HG03108 (cell line): ENCODE measurements around the gene ODF4.
A peak's percentile ranks its signal among the peaks of the same experiment; 100 is the strongest.
"Not testable (repeated sequence)": the region's sequence is repeated elsewhere in the genome, so short reads cannot be mapped to it uniquely, and the experiment has no call there.

Source experiments
- ATAC-seq: cut with Tn5 transposase; IDR thresholded peaks from one replicate; pipeline ENCODE4 v1.9.1; 2021; ENCODE audit warnings: moderate library complexity; ENCODE audit not compliant: unreplicated experiment

ODF4 gene

DNA sequence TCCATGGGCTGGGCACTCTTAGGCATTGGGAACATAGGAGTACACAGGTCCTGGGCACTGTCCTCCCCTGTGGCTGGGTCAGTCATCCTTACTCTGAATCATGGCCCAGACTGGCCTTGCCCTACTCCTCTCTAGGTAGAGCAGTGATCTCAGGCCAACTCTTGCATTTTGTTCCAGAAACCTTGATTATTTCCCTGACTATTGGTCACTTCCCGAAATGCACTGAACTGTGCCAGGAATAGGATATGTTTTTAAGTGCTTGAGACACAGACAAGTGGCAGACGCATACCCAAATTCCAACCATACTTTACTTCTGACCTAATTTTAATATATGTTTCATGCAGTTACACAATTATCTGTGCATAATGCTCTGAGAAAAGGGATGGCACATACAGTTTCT lies 26.6 kb downstream of the ODF4 start:
- ATAC-seq, result no peak

DNA sequence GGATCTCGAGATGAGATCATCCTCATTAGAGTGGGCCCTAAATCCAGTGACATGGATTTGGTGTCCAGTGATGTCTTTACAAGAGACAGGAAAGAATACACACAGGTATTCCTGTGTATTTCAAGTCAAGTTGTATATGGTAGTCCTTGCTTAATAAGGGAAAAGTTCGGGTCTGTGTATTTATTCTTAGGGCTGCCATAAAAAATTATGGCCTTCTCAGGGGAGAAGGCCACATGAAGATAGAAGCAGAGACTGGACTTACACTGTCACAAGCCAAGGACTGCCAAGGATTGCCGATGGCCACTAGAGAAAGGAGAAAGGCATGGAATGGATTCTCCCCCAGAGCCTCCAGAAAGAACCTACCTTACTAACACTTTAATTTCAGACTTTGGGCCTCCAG lies 28.6 kb downstream of the ODF4 start:
- ATAC-seq, result no peak

DNA sequence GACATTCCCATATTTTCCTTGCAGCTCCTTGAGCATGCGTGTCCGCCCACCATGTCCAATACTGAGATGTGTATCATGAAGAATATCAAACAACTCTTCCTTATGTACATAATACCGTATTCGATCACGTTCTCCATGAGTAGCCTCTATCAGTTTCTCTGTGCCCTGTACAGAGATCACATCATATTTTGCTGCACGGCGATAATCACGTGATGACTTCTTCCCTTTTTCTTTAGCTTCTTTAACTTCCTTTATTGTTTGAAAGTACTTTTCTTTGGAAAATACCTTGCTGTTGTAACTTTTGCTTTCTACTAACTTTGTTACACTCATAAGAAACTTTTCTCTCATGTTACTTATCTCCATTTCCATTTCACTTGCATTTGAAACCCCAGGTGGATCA lies 30.3 kb downstream of the ODF4 start:
- ATAC-seq, result no peak

DNA sequence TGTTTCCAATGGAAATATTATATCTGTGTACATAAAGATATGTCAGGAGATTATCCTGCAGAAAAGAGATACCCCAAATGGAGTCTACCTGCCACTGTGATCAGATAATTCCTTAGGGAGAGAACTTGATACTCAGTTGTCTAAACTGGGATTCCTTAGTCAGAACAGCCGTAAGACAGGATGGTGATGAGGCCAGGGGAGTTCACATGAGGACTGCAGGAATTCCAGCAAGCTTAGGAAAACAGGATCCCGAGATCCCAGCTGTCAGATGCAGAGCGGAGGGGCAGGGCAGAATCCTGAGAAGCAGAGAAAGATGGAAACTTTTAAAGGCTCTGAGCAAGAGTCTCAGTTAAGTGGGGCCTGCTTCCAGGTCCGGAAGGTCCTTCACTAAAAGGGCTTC lies 32.1 kb downstream of the ODF4 start:
- ATAC-seq, result no peak

DNA sequence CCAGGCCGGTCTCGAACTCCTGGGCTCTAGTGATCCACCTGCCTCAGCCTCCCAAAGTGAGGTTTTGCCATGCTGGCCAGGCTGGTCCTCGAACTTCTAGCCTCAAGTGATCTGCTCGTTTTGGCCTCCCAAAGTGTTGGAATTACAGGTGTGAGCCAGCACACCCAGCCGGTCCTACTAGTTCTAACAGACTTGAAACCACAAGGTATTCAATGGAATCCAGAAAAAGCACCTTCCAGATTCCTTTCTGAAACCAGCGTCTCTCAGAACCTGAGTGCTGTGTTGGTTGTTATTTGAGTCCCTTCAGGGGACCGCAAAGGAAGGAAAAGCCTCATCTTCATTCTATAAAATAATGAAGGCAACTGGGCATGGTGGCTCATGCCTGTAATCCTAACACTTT lies 32.8 kb downstream of the ODF4 start:
- no peak for ATAC-seq

DNA sequence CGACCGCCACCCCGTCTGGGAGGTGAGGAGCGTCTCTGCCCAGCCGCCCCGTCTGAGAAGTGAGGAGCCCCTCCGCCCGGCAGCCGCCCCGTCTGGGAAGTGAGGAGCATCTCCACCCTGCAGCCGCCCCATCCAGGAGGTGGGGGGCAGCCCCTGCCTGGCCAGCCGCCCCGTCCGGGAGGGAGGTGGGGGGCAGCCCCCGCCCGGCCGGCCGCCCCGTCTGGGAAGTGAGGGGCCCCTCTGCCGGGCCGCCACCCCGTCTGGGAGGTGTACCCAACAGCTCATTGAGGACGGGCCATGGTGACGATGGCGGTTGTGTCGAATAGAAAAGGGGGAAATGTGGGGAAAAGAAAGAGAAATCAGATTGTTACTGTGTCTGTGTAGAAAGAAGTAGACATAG lies 34.2 kb downstream of the ODF4 start:
- not testable (repeated sequence) for ATAC-seq

DNA sequence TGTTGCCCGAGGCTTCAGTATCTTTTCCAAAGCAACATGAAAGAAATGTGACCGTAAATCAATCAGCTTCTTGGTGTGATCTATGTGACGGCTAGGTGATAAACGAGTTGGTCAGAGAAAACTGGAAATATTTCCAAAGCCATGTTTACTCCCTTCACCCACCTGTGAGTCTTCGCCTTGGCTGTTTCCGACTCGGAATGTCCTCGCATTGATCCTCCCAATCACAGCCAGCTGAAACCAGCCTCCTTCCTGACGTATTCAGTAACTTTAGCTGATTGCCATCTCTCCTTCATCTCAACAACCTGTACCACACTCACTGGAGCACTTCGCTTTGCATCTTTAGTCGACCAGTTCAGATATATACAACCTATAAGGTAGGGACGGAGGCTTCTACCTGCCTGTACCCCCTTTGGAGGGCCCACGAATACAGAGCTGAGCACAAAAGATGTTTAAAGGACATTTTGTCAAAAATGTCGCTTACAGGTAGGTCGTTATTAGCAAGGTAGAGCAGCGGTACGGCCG lies 36.2 kb downstream of the ODF4 start:
- ATAC-seq, result no peak

DNA sequence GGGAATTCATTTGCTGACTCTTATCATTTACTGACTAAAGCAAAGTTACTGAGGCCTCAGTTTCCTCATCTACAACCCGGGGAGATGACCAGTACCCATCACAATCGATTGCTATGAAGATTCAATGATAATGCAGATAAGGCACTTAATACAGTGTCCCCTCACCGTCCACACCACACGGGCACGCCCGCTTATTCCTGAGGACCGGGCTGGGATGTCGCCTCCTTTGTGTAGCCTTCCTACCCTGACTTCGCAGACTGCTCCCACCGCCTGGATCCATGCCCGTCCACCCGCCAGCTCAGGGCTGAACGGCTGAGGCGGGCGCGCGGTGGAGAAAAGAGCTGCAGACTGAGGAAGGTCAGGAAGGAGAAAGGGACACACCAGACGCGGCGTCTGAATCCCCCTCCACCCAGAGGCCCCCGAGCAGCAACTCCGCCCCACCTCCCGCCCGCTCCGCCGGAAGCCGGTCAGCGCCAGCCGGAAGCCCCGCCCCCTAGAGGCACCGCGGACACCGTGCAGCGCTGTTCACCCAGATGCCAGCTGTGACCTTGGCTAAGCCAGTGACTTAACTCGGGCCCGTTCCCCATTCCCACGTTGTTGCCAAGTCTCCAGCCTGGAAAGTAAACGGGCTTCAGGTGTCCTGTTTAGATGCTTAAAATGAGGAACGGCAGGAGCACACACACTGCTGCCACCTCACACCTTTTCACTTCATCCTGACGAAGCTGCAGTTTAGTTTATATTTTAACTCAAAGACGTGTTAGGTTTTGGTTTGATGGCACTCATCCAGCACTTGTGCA lies 36.8 kb downstream of the ODF4 start, which contains the start of gene KRABD2:
Gene KRABD2 (minus strand): TSS at position 434 of the 797 bp plus-strand sequence.
- ATAC-seq, result peak; percentile 90

DNA sequence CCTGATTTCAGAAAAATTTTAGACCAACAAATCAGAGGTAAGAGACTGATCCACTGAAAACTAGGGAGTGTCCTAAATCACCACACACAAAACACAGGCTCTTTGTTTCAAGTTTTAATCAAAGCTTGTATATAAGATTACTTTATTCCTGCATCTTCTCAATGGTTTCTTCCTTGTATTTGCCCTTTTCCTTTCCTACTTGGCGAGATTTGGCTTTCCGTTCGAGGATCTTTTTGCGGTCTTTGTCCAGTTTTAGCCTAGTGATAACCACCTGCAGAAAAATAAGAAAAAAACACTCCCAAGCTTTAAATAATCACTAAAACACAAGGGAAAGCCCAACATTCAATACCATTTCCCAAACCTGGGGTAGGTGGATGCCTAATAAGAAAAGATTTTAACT lies 37.8 kb downstream of the ODF4 start:
- ATAC-seq, result no peak

DNA sequence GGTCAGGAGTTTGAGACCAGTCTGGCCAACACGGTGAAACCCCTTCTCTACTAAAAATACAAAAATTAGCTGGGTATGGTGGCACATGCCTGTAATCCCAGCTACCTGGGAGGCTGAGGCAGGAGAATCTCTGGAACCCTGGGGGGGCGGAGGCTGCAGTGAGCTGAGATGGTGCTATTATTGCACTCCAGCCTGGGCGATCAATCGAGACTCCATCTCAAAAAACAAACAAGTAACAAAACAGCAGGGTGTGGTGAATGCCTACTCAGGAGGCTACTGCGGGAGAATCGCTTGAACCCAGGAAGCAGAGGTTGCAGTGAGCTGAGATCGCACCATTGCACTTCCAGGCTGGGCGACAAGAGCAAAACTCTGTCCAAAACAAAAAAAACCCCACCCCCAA lies 38.5 kb downstream of the ODF4 start:
- not testable (repeated sequence) for ATAC-seq

DNA sequence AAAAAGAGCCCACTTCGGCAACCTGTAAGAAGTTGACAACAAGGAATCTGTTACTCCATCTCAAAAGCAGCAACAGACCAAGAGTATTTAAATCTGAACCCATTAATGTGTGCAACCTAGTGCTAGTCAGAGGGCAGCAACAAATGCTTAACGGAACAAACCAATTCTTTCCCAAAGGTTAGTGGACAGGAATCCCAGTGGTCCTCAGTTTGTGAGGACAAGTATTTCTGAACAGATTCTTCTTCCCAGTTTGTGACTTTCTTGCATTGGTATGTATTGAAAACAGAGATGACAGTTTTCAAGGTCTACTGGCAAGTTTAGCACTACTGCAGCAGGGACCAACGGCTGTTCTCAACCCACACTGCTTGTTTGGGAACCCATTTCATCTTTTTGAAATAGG lies 40.4 kb downstream of the ODF4 start:
- no peak for ATAC-seq

DNA sequence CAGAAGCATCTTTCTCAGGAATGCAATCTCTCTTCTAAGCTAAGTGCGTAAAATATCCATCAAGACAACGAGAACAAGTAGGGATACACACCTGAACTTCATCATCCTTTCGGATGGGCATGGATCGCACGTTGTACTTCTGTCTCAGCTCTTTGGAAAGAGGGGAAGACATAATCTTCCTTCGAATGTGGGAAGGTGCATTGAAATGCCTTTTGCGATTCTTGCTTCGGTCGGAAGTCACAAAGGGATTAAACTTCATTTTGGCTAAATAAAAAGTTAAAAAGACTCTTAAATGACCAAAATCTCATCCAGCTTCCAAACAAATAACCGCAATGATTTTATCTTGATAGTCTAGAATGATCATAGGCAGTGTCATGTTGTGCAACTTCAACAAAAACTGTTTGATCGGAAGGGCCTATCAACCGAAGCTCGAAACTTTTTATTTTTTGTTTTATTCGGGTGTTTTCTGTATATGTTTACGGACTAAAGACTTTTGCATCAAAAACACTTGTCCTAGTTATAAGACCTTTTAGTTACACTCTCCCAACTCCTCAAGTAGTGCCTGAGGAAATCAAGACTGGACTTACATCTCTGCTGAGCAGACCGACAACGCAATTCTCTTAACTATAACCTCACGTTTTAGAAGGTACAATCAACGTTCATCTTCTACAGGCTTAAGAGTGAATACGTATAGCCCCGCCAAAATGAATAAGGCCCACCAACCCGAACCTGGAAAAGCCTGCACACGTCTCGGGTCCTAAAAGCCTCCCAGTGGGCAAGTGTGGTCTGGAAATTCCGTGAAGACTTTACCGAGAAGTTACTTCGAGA lies 42.6 kb downstream of the ODF4 start:
- no peak for ATAC-seq

DNA sequence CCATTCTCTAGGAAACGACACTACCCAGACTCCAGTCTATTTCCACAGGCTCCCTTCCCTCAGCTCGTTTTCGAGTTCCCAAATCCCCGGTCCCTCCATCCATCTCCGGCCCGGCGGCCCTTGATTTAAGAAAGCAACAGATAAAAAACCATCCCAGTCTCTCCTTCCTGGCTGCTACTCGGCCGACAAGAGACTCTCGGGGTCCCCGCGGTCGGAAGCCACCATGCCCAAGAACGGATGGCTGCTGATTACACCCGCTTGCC lies 43.2 kb downstream of the ODF4 start:
- peak; percentile 7 for ATAC-seq

DNA sequence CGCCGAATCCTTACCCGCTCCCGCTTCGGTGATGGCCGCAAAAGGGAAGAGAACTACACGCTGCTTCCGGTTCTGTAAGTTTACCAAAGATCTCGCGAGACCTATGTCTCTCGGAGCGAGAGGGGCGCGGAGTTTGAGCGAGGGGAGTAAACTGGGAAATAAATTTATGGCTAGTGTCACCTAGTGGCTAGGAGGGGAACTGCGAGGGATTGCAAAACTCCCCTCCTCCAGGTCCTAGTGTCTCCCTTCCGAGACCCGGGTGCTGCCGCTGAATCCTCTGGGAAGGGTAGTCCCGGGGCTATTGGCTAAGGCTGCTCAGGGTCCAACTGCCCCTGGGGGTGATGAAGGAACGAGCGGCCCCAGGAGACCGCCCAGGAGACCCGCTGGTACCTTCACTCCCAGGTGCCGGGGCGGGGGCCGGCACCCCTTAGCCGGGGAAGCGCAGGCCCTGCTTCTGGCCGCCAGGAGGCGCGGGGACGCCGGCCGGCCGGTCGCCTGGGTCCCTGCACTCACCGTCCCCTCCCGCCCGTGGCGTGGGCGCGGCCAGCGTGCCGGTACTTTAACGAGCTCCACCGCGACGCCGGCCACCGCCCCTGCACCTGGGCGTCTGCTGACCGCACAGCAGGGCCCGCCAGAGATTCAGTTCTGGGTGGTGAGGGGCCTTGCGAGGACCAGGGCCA lies 43.6 kb downstream of the ODF4 start, which contains the start of gene RPL26:
Gene RPL26 (minus strand): TSS at position 51 of the 680 bp plus-strand sequence. CDS start 883 bp downstream, outside the sequence.
- peak; percentile 88 for ATAC-seq

DNA sequence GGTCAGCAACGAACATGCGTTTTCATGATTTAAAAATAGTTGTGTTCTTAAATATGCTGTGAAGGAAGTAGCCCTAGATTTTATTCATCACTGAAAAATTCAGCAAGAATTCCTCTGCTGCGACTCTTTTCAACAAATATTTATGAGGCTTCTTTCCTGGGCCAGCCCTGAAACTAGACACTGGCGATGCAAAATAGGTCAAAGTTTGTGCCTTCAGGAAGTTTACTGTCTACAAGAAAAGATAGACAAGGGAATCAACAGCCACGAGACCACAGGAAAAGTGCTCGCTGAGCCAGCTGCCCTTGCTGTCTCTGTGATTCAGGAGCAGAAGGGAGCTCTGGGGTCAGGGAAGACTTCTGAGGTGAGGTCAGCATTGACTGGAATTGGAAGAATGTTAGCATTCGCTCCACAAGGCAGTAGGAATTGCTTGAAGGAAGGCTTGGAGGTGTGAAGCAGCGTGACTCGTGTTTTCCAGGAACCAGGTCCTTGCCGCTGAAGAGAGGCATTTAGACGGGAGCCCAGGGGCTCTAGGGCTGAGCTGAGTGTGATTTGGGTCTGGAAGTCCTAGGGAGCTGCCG lies 45.2 kb downstream of the ODF4 start:
- ATAC-seq, result no peak

DNA sequence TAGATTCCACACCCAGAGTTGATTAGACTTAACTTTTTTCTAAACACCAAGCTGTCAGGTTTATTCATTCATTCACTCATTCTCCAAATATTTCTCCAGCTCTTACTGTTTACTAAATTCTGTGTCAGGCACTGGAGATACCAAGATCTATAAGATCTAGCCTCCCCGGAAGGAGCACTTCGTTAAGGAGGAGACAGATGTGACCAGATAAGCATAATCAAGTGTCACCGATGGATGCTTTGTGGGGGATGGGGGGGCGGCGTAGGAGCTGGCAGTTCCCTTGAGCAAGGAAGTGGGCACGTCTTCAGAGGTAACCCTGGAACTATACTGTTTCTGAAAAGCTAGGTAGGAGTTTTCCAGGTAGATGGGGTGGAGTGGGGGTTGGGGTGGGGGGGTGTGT lies 47.2 kb downstream of the ODF4 start:
- ATAC-seq, result no peak

DNA sequence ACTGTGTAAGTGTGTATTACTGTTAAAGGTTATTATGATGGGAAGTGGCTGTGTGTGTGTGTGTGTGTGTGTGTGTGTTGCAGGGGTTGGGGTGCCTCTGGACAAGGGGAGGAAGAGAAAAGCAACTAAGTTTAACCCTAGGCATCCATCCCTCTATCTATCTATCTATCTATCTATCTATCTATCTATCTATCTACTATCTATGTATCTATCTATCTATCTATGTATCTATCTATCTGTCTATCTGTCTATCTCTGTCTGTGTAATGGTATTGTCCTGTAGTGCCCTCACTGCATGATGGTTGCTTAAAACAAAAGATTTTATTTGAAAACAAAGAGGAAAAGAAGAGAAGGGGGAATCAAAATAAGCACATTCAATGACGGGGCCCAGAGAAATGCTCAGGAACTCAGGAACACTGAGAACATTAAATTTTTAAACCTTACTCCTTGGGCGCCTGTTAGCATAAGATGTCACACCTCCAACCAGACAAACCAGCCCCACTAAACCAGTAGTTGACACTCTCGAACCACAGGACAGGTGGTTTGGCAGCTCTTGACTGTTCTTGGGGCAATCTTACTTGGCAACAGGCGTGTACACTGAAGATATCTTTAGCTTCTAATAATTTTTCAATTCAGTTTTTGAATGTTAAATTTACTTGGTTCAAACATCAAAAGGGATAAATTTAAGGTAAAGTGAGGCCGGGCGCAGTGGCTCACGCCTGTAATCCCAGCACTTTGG lies 48.4 kb downstream of the ODF4 start:
- ATAC-seq, result no peak

DNA sequence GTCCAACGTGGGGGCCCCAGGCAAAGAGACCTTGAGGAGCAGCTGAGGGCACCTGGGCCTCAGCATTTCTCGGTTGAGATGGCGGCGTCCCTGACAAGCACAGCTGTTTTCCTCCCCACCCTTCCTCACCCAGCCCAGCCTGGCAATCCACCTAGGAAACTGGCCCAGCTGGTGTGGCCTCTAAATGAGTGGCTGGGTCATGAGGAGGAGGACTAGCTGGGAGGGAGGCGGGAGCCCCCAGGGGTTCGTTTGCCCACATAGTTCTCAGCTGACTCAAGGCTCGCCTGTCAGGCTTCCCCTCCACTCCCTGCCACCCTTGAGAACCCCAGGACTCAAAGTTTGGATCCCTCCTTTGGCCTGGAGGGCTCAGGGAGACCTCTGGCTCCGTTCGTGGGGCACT lies 52.1 kb downstream of the ODF4 start:
- ATAC-seq, result no peak

DNA sequence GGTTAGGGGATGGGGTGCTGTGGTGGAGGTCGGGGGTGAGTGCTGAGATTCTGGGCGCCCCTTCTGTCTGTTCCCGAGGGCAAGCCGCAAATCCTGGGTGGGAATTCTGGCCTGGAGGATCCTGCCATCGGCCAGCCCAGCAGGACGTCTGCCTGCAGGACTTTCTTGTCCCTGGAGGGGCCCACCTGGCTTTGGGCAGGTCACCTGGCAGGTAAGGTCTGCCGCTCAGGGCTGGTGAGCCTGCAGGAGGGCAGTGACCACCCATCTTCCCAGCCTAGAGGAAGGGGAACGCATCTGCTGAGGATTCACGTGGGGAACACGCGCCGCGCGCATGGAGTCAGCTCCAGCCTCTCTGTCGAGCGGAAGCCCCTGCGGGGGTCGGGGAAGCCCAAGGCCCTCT lies 52.6 kb downstream of the ODF4 start:
- ATAC-seq, result no peak

DNA sequence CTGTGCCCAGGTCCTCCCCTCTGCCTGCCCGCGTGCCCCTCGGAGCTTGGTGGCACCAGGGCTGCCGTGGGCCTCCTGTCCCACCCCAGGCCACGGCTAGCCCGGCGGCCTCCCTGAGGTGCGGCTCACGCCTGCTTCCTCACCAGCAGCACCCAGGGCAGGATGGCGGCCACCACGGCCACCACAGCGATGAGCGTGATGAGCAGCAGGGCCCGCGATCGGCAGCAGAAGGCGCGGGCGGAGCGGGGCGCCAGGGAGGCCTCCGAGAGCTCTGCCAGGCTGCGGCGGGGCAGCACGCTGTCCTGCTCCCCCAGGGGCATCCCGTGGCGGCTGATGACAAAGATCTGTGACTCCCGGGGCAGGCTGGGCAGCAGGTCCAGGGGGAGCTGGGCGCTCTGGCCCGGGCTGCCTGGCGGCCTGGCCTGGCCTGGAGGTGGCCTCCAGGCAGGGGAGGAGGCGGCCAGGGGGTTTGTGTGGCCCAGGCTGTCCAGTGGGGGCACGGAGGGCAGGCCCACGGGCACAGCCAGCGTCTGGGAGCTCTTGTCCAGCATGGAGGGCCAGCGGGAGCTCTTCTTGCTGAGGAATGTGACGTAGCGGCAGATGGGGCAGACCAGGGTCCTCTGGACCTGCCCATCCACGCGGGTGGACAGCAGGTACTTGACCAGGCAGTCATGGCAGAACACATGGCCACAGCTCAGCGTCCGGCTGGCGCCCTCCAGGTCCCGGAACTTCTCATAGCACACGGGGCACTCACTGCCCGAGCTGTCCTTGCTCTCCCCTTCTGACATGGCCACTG lies 53.2 kb downstream of the ODF4 start:
- ATAC-seq, result no peak
